HCT116 (cell line): Measurements from ENCODE around the gene EPS15. TPM values are rescaled to one million over a fixed set of nuclear protein-coding genes. Genes with fewer than 3 reads are reported as not detected.

Experiments used
- ATAC-seq: fragments of 200-7000 bp; cut with Tn5 transposase; 2 replicates; pipeline ENCODE4 v1.9.1; 2020; ENCODE audit warnings: mild to moderate bottlenecking, moderate library complexity
- BruUV-seq: library from RNA; stranded (reverse); fragments of 400-500 nt; replicated peaks from 2 replicates; lab custom pipeline; 2021; lab: Mats Ljungman, UMichigan
- CTCF ChIA-PET: fragments of 300-600 bp; sonication (Branson Sonifier 250); formaldehyde crosslinking; loops from one replicate; lab custom pipeline; 2021; ENCODE audit warnings: antibody characterized with exemption; lab: Charles Lee
- POLR2A ChIA-PET: fragments of 300-600, 350-600 bp; sonication (Branson Sonifier 250); formaldehyde crosslinking; loops from one replicate; lab custom pipeline; 2021; ENCODE audit warnings: antibody characterized with exemption; lab: Charles Lee
- RAD21 ChIA-PET, 2 experiments: fragments of 300-600 bp; sonication (Branson Sonifier 250); formaldehyde crosslinking; loops; one replicate each; lab custom pipeline; 2023; ENCODE audit warnings: low total read pairs in 2 of 2; ENCODE audit not compliant: uncharacterized antibody in 2 of 2, unreplicated experiment in 2 of 2, low non-redundant PET in 1 of 2; lab: Charles Lee
- DNase-seq: peaks from one replicate; pipeline ENCODE4 v3.0.0-alpha.2; 2010; ENCODE audit warnings: low read depth, low spot score
- H2AFZ ChIP-seq: fragments of 200-600 bp; shearing (Covaris generic), sonication (generic); 2 replicates; pipeline ENCODE4 v1.6.1; 2017; ENCODE audit warnings: low read depth, mixed run types, mixed read lengths, antibody characterized with exemption, low read length; ENCODE audit not compliant: poor library complexity, severe bottlenecking
- H3K27ac ChIP-seq: 2 replicates; pipeline ENCODE4 v1.5.1; 2012; ENCODE audit warnings: low read depth, low read length
- H3K27me3 ChIP-seq: fragments of 200-600 bp; sonication (generic); 2 replicates; pipeline ENCODE4 v1.6.1; 2016; ENCODE audit warnings: mixed run types, low read length, mixed read lengths; ENCODE audit not compliant: insufficient read depth
- H3K36me3 ChIP-seq, 2 experiments: fragments of 200-500 bp in 1 of 2; fragments of 200-600 bp in 1 of 2; sonication (Bioruptor generic) in 1 of 2; sonication (generic) in 1 of 2; 2 replicates each; pipeline versions ENCODE4 v1.5.1 to v1.6.1; 2014 to 2016; ENCODE audit warnings: low read length in 2 of 2, inconsistent platforms in 1 of 2, mixed read lengths in 1 of 2, mixed run types in 1 of 2; ENCODE audit not compliant: insufficient read depth in 2 of 2, control insufficient read depth in 1 of 2
- H3K4me1 ChIP-seq, 2 experiments: fragments of 200-600 bp in 1 of 2; sonication (generic) in 1 of 2; 2 replicates each; pipeline versions ENCODE4 v1.5.1 to v1.6.1; 2012 to 2017; ENCODE audit warnings: low read length in 2 of 2, inconsistent platforms in 1 of 2, mild to moderate bottlenecking in 1 of 2, mixed read lengths in 1 of 2, mixed run types in 1 of 2, moderate library complexity in 1 of 2; ENCODE audit not compliant: insufficient read depth in 2 of 2, control insufficient read depth in 1 of 2
- H3K4me2 ChIP-seq: fragments of 200-600 bp; sonication (generic); 2 replicates; pipeline ENCODE4 v1.6.1; 2017; ENCODE audit warnings: mixed run types, low read length, mixed read lengths
- H3K4me3 ChIP-seq, 2 experiments: fragments of 200-600 bp in 1 of 2; sonication (generic) in 1 of 2; replicated peaks in 1 of 2; 2 replicates each; pipeline ENCODE4 v1.5.1; 2011 to 2016; ENCODE audit warnings: low read length in 2 of 2, control low read depth in 1 of 2, low read depth in 1 of 2, mild to moderate bottlenecking in 1 of 2, mixed read lengths in 1 of 2, mixed run types in 1 of 2
- H3K79me2 ChIP-seq: fragments of 200-600 bp; sonication (generic); 2 replicates; pipeline ENCODE4 v1.6.1; 2017; ENCODE audit warnings: mild to moderate bottlenecking, mixed run types, low read length, moderate library complexity, mixed read lengths; ENCODE audit not compliant: insufficient read depth
- H3K9ac ChIP-seq: fragments of 200-600 bp; sonication (generic); 2 replicates; pipeline ENCODE4 v1.6.1; 2016; ENCODE audit warnings: low read length, mixed read lengths
- H3K9me2 ChIP-seq: fragments of 200-600 bp; sonication (generic), shearing (Covaris generic); 2 replicates; pipeline ENCODE4 v1.6.1; 2017; ENCODE audit warnings: mixed run types, mild to moderate bottlenecking, moderate library complexity; ENCODE audit not compliant: insufficient read depth
- H3K9me3 ChIP-seq, 2 experiments: fragments of 200-500 bp in 1 of 2; fragments of 200-600 bp in 1 of 2; sonication (Bioruptor generic) in 1 of 2; sonication (generic) in 1 of 2; 2 replicates each; pipeline ENCODE4 v1.6.1; 2014 to 2017; ENCODE audit warnings: low read length in 2 of 2, mixed read lengths in 2 of 2, inconsistent platforms in 1 of 2, low read depth in 1 of 2, mild to moderate bottlenecking in 1 of 2, mixed run types in 1 of 2, moderate library complexity in 1 of 2; ENCODE audit not compliant: control insufficient read depth in 1 of 2, insufficient read depth in 1 of 2
- H4K20me1 ChIP-seq: fragments of 200-600 bp; sonication (generic), shearing (Covaris generic); 2 replicates; pipeline ENCODE4 v1.6.1; 2017; ENCODE audit warnings: mixed run types, mild to moderate bottlenecking, moderate library complexity; ENCODE audit not compliant: insufficient read depth
- ATF3 ChIP-seq: IDR thresholded peaks from 2 replicates; pipeline ENCODE4 v1.6.1; 2012
- CEBPB ChIP-seq: IDR thresholded peaks from 2 replicates; pipeline ENCODE4 v1.6.1; 2012; ENCODE audit warnings: low read depth
- EGR1 ChIP-seq: IDR thresholded peaks from 2 replicates; pipeline ENCODE4 v1.6.1; 2012; ENCODE audit warnings: low read depth
- ELF1 ChIP-seq: IDR thresholded peaks from 2 replicates; pipeline ENCODE4 v1.6.1; 2012; ENCODE audit warnings: low read depth, borderline replicate concordance
- EZH2 ChIP-seq: fragments of 200-600 bp; sonication (generic); IDR thresholded peaks from 2 replicates; pipeline ENCODE4 v1.6.1; 2017; ENCODE audit warnings: antibody characterized with exemption, mixed run types
- EZH2phosphoT487 ChIP-seq: fragments of 200-600 bp; IDR thresholded peaks from 2 replicates; pipeline ENCODE4 v1.6.1; 2018; ENCODE audit warnings: antibody characterized with exemption, borderline replicate concordance
- JUND ChIP-seq: IDR thresholded peaks from 2 replicates; pipeline ENCODE4 v1.6.1; 2012
- MAX ChIP-seq: IDR thresholded peaks from 2 replicates; pipeline ENCODE4 v1.6.1; 2012
- REST ChIP-seq: IDR thresholded peaks from 2 replicates; pipeline ENCODE4 v1.6.1; 2012; ENCODE audit warnings: low read depth
- SIN3A ChIP-seq: IDR thresholded peaks from 2 replicates; pipeline ENCODE4 v1.6.1; 2012; ENCODE audit warnings: low read depth
- SP1 ChIP-seq: IDR thresholded peaks from 2 replicates; pipeline ENCODE4 v1.6.1; 2012; ENCODE audit warnings: low read depth
- SRF ChIP-seq: IDR thresholded peaks from 2 replicates; pipeline ENCODE4 v1.6.1; 2012; ENCODE audit warnings: low read depth
- TCF7L2 ChIP-seq: IDR thresholded peaks from 2 replicates; pipeline ENCODE4 v1.7.0; 2011; ENCODE audit warnings: borderline replicate concordance, inconsistent platforms; ENCODE audit not compliant: insufficient read depth, insufficient read length; ENCODE audit errors: extremely low read depth
- YY1 ChIP-seq: IDR thresholded peaks from 2 replicates; pipeline ENCODE4 v1.6.1; 2011; ENCODE audit warnings: low read length, low read depth, moderate library complexity, mild to moderate bottlenecking; ENCODE audit not compliant: insufficient replicate concordance; ENCODE audit errors: extremely low read depth
- ZBTB33 ChIP-seq: IDR thresholded peaks from 2 replicates; pipeline ENCODE4 v1.6.1; 2011; ENCODE audit warnings: mild to moderate bottlenecking, low read length, moderate library complexity; ENCODE audit not compliant: insufficient replicate concordance; ENCODE audit errors: extremely low read depth
- ZFX ChIP-seq: fragments of 450-650 bp; IDR thresholded peaks from 2 replicates; pipeline ENCODE4 v1.6.1; 2017
- intact Hi-C: fragments of 100-400 bp; cut with micrococcal nuclease; formaldehyde crosslinking; loops from 2 replicates; pipeline ENCODE4 v1.10.0; 2022
- total RNA-seq: library from RNA; stranded (reverse); gene quantifications from one replicate; pipeline ENCODE4 v1.2.1, GENCODE V29; 2021; ENCODE audit not compliant: unreplicated experiment

EPS15 gene
- total RNA-seq, 1 experiment from 2014 or later: 41.2 TPM

GRCh38 chr1:51316846-51317120, 202.3 kb downstream of the EPS15 start:
- no TSS peak for BruUV-seq
- intact Hi-C loops: no loop called here
- Histone ChIP-seq H3K36me3 (no peaks in the 10 kb centered on the region), H3K9ac (no peak overlapping the region), H3K9me2 (no peaks in the 10 kb centered on the region)
- CTCF ChIA-PET: interaction anchor here (1.0 kb wide), 1 partner anchor 219 kb away, joined by 3 read pairs; no protein-coding TSS in a partner anchor
- TF ChIP-seq SP1 (no peak), ATF3 (no peak), CEBPB (no peak), TCF7L2 (no peak), REST (no peak), EGR1 (no peak), YY1 (no peak), MAX (no peak), SRF (no peak), EZH2 (no peak), ELF1 (no peak), EZH2phosphoT487 (no peak), JUND (no peak), SIN3A (no peak), ZFX (no peak), ZBTB33 (no peak)
- TF ChIP-seq, all 23 proteins: peak for 0
- DNase-seq (no peak), ATAC-seq (no peak)
- RAD21 ChIA-PET: no interaction called here
- no peaks in the 10 kb centered on the region for H3K79me2 ChIP-seq
- H3K9me3 ChIP-seq: no peaks in the 10 kb centered on the region
- no peak overlapping the region for H3K27ac ChIP-seq
- no peaks in the 10 kb centered on the region for H4K20me1 ChIP-seq
- no peaks in the 10 kb centered on the region for H3K27me3 ChIP-seq
- no peak overlapping the region for H3K4me3 ChIP-seq
- POLR2A ChIA-PET: no interaction called here
- H3K4me1 ChIP-seq: peaks cover 14 to 24% of the 10 kb centered on the region in 2 experiments
- no peak overlapping the region for H3K4me2 ChIP-seq
- H2AFZ ChIP-seq: no peak overlapping the region
